OCI-LY3 (cell line): Measurements from ENCODE around the gene TMEM37.

Experiments used
- H2AFZ ChIP-seq: fragments of 200-600, 300-600 bp; shearing (Covaris generic); 2 replicates; pipeline ENCODE4 v1.6.0; 2014; ENCODE audit warnings: antibody characterized with exemption, low read depth, low read length
- H3K27ac ChIP-seq: fragments of 200-600, 300-600 bp; sonication (generic); 2 replicates; pipeline ENCODE4 v1.5.1; 2014; ENCODE audit warnings: mild to moderate bottlenecking, low read length, moderate library complexity, mixed read lengths
- H3K27me3 ChIP-seq: fragments of 200-600, 300-600 bp; sonication (generic); 2 replicates; pipeline ENCODE4 v1.6.1; 2014; ENCODE audit warnings: low read depth, low read length, mixed read lengths
- H3K36me3 ChIP-seq: fragments of 200-600, 300-600 bp; sonication (generic); replicated peaks from 2 replicates; pipeline ENCODE3; 2014; ENCODE audit warnings: low read depth, low read length, mixed read lengths
- H3K4me1 ChIP-seq: fragments of 300-600, 200-600 bp; sonication (generic); 2 replicates; pipeline ENCODE4 v1.6.1; 2014; ENCODE audit warnings: low read length, mixed read lengths
- H3K4me2 ChIP-seq: fragments of 200-600, 300-600 bp; sonication (generic); 2 replicates; pipeline ENCODE4 v1.6.1; 2014; ENCODE audit warnings: low read length, mixed read lengths
- H3K4me3 ChIP-seq: fragments of 300-600, 200-600 bp; sonication (generic); 2 replicates; pipeline ENCODE4 v1.5.1; 2014; ENCODE audit warnings: antibody characterized with exemption, mild to moderate bottlenecking, low read length, moderate library complexity
- H3K79me2 ChIP-seq: fragments of 300-600, 200-600 bp; shearing (Covaris generic); 2 replicates; pipeline ENCODE4 v1.6.1; 2014; ENCODE audit warnings: mild to moderate bottlenecking, low read length, mixed read lengths
- H3K9ac ChIP-seq: fragments of 300-600, 200-600 bp; shearing (Covaris generic); 2 replicates; pipeline ENCODE4 v1.6.0; 2014; ENCODE audit warnings: mild to moderate bottlenecking, low read length, moderate library complexity
- H3K9me3 ChIP-seq: fragments of 200-600, 300-600 bp; shearing (Covaris generic); 2 replicates; pipeline ENCODE4 v1.6.1; 2014; ENCODE audit warnings: low read length, mixed read lengths; ENCODE audit not compliant: insufficient read depth
- H4K20me1 ChIP-seq: fragments of 200-600, 300-600 bp; sonication (generic); 2 replicates; pipeline ENCODE4 v1.6.1; 2016; ENCODE audit warnings: low read length, mixed read lengths; ENCODE audit not compliant: insufficient read depth
- EZH2phosphoT487 ChIP-seq: fragments of 200-600 bp; shearing (Covaris generic); IDR thresholded peaks from 2 replicates; pipeline ENCODE4 v1.6.1; 2018; ENCODE audit warnings: antibody characterized with exemption, mixed run types, low read depth
- TF ChIP-seq, protein P1 (sequence below): fragments of 200-600, 300-600 bp; sonication (generic); IDR thresholded peaks from 2 replicates; pipeline ENCODE4 v1.5.1; 2014; ENCODE audit warnings: antibody characterized with exemption, low read length, low read depth

The TMEM37 gene

DNA sequence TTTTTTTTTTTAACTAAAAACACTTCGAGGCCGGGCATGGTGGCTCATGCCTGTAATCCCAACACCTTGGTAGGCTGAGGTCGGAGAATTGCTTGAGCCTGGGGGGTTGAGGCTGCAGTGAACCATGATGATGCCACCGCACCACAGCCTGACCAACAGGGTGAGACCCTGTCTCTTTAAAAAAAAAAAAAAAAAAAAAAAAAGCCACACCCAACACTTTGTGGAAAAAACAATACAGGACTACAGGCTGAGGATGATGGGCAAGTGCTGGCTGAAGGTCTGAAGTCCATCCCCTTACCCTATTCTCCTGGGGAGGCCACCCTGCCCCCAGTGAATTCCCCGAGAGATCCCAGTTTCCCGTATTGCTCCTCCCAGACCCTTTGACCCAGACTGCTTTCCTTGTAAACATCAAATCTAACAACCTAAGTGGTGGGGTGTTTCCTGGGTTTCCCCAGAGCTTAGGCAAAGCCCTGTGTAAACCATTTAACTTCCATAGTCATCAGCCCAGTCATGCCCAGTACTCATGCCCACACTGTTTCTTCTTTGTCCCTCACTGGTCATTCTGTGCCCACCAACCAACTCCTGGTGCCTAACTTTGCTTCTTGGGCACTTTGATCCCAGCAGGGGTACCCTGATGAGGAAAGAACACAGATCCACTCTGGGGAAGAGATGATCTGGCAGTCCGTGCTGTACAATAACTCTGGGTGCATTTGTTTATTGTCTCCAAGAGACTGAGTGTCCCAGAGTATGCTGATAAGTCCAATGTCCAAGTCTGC lies 5.8 kb upstream of the TMEM37 start:
- TF ChIP-seq EZH2phosphoT487: no peak
- TF ChIP-seq, protein P1, sequence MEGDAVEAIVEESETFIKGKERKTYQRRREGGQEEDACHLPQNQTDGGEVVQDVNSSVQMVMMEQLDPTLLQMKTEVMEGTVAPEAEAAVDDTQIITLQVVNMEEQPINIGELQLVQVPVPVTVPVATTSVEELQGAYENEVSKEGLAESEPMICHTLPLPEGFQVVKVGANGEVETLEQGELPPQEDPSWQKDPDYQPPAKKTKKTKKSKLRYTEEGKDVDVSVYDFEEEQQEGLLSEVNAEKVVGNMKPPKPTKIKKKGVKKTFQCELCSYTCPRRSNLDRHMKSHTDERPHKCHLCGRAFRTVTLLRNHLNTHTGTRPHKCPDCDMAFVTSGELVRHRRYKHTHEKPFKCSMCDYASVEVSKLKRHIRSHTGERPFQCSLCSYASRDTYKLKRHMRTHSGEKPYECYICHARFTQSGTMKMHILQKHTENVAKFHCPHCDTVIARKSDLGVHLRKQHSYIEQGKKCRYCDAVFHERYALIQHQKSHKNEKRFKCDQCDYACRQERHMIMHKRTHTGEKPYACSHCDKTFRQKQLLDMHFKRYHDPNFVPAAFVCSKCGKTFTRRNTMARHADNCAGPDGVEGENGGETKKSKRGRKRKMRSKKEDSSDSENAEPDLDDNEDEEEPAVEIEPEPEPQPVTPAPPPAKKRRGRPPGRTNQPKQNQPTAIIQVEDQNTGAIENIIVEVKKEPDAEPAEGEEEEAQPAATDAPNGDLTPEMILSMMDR: no peak
- Histone ChIP-seq H3K27ac (no peak overlapping the region), H3K27me3 (peaks cover 87% of the 10 kb centered on the region), H3K9me3 (no peaks in the 10 kb centered on the region), H3K4me3 (no peak overlapping the region), H3K36me3 (no peaks in the 10 kb centered on the region), H3K9ac (no peak overlapping the region), H3K79me2 (no peaks in the 10 kb centered on the region), H4K20me1 (no peaks in the 10 kb centered on the region), H3K4me1 (peaks cover 16% of the 10 kb centered on the region), H2AFZ (no peak overlapping the region), H3K4me2 (no peak overlapping the region)

DNA sequence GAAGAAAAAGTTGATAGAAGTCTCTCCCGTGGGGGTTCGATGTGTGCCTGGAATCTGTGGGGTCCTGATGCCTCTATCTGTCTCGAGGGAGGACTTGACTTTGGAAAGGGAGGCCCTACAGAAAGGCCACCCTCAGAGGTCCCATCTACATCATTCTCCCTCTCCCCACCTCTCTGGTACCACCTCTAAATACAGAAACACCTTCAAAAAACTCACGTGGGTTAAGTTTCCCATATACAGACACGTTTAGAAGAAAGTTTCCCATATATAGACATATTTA lies 5.3 kb upstream of the TMEM37 start:
- Histone ChIP-seq H3K79me2 (no peaks in the 10 kb centered on the region), H4K20me1 (no peaks in the 10 kb centered on the region), H3K4me2 (no peak overlapping the region), H3K27me3 (peaks cover 87% of the 10 kb centered on the region), H3K9me3 (no peaks in the 10 kb centered on the region), H3K9ac (no peak overlapping the region), H3K36me3 (no peaks in the 10 kb centered on the region), H3K4me3 (no peak overlapping the region), H3K27ac (no peak overlapping the region), H2AFZ (no peak overlapping the region), H3K4me1 (peaks cover 21% of the 10 kb centered on the region)
- TF ChIP-seq, protein P1: no peak
- TF ChIP-seq EZH2phosphoT487: no peak

DNA sequence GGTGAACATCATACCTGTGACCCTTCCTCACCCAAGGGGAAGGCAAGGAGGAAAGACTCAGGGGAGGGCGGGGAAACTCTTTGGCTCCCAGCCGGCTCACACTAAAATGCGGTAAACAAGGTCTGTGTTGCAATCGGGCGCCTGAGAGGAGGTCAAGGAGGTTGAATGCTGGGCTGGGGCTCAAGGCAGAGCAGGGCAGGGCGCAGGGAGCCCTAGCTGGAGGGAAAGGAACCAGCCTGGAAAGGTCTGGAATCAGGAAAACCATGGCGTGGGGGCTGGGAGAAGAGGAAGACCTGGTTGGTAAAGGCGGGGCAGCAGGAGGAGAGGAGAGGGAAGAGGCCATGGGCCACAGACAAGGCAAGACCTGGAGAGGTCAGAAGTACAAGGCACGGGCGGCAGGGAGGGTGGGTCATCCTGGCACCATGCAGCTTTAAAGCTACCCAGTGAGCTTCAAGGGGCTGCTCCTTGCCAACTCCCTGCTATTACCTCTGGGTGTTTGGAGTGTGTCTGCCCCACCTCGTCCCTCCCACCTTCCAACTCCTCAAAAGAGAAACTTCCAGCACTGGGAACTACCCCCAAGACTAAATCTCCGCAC lies 4.8 kb upstream of the TMEM37 start:
- H3K27ac ChIP-seq: no peak overlapping the region
- H3K4me1 ChIP-seq: peaks cover 22% of the 10 kb centered on the region

DNA sequence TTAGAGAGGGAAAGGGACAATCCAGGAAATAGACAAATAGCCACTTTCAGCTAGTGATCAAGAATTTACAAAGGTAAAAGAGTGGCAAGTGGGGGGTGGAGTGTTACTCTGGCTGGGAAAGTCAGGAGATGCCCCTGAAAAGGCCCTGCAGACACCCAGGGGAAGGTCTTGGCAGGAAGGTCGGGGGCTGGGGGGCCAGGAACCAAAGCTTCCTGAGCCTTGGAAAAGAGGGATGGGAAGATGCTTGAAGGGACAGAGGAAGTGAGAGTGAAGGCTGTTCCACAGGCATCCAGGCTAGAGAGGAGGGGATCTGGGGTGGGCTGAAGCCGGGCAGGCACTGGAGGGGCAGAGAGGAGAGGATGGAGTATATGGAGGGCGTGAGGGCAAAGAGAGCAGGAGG lies 3.9 kb upstream of the TMEM37 start:
- Histone ChIP-seq H4K20me1 (no peaks in the 10 kb centered on the region), H2AFZ (no peak overlapping the region), H3K4me3 (no peak overlapping the region), H3K36me3 (no peaks in the 10 kb centered on the region), H3K4me2 (no peak overlapping the region), H3K27ac (no peak overlapping the region), H3K9me3 (no peaks in the 10 kb centered on the region), H3K79me2 (no peaks in the 10 kb centered on the region), H3K4me1 (peaks cover 26% of the 10 kb centered on the region), H3K27me3 (peaks cover 81% of the 10 kb centered on the region), H3K9ac (no peak overlapping the region)
- TF ChIP-seq, protein P1: no peak
- TF ChIP-seq EZH2phosphoT487: no peak

More for the DNA sequence above, 4.8 kb upstream of the TMEM37 start:
- Histone ChIP-seq H3K36me3 (no peaks in the 10 kb centered on the region), H4K20me1 (no peaks in the 10 kb centered on the region), H3K9ac (no peak overlapping the region), H2AFZ (no peak overlapping the region), H3K4me3 (no peak overlapping the region), H3K4me2 (no peak overlapping the region), H3K79me2 (no peaks in the 10 kb centered on the region), H3K27me3 (peaks cover 82% of the 10 kb centered on the region), H3K9me3 (no peaks in the 10 kb centered on the region)
- TF ChIP-seq, protein P1: no peak
- TF ChIP-seq EZH2phosphoT487: no peak
